ENCODE results near the gene BLCAP.
"Not testable (repeated sequence)": the region's sequence is repeated elsewhere in the genome, so short reads cannot be mapped to it uniquely, and the experiment has no call there.

Gene BLCAP

DNA sequence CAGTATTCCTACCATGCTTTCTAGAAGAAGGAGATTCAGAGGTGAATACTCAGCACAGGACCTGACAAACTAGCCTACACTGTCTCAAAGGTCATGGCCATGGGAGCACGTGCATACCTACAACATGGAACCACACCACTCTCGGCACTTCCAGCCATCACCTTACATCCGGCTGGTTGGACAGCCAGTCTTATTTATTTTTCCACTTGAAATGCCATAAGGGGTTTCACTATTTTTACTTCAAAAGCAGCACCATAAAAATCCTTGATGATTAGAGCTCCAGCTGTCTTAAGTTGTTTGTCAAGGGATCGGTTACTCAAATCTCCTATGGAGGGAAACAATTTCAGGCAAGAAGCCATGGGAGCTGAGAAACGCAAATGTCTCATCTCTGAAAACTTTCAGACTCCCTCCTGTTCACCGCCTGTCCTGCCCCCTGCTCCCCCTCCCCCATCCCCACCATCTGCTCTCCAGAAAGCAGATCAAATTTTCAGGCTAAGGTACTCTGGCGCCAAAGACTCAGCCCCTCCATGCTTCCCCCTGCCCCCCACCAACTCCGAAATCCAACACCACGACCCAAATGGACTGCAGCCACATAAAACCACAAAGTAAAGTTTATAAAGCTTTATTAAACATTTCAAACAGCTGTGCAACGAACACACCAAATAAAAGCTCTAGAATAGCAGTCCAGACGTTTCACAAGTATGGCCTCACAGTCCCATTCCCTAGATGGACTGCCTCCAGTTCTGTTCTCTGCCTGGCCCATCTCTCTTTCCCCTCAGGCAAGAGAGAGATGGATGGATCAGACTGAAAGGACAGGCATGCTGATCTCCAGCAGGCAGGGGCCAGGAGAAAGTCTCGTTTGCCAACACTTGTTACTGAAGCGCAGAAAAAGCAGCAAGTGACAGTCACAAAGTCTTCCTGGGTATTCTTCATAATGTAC lies 10.6 kb downstream of the BLCAP start:
- DNase-seq (ENCODE audit: low read depth in 2 of 2), result no peak

DNA sequence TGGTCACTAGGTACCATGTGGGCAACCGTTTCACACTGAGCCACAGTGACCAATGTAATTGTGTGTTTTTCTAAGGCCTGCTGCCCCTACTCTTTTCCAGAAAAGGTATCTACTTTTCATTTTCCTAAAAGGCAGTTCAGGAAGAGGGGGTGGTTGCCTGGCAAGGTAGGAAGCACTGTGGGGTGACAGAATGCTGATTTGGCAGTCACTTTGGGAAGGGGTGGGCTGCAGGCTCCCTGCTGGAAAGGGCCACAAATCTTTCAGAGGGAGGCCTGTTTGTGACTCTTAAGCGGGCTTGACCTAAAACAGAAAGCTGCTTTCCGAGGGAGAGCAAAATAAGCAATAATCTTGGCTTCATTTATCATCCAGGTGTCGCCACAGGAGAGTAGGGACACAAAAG lies 11.8 kb downstream of the BLCAP start:
- DNase-seq (ENCODE audit: low read depth in 2 of 2), result no peak

DNA sequence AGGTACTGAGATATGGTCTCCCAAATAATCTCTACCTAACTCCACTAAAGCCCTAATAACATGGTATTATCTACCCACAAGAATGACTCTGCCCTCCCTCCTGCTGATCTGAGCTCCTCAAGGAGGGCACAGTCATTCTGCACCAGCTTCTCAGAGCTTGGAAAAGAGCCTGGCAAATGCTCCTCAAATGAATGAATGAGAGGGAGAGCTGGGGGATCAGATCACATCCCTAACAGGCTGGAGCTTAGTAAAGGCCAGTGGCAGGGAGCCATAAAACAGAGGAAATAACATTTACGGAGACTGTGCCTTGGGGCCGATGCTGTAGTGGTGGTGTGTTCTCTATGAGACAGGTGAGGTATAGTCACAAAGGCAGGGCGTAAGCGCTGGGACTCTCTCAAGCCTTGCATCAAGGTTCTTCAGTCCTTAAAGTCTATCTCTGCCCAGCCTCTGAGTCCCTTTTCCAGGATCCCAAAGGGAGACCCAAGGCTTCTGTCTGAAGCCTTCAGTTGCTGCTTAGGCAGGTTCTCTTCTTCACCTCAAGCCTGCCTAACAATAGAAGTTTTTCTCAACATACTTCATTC lies 13.8 kb downstream of the BLCAP start:
- no peak for DNase-seq (ENCODE audit: low read depth in 2 of 2)

DNA sequence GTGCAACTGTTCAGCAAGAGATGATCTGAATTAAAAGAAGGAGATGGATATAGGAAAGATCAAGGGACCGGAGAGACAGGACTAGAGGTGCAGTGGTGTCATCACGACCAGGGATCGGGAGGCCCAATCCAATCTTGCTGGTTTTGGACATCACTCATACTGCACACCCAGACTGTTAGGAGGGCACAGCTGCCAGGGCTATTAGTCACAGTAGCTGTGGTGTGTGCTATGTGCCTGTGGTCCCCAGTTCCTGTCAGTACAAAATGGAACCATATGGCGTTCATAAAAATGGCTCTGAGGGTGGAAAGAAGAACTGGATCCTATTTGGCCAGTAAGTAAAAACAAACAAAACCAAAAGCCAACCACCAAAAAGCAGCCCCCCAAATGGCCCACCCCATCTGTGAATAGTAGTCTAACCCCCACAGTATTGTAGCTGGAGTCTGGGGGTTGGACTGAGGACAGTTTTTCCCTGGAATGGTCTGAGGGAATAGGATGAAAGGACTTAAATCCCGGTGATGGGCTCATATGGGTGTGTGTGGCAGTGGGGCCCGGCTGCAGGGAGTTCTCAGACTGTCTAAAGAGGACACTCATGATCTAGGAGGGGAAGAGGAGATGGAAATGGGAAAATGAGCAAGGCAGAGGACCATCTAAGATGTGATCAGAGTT lies 15.9 kb downstream of the BLCAP start:
- no peak for DNase-seq (ENCODE audit: low read depth in 2 of 2)

DNA sequence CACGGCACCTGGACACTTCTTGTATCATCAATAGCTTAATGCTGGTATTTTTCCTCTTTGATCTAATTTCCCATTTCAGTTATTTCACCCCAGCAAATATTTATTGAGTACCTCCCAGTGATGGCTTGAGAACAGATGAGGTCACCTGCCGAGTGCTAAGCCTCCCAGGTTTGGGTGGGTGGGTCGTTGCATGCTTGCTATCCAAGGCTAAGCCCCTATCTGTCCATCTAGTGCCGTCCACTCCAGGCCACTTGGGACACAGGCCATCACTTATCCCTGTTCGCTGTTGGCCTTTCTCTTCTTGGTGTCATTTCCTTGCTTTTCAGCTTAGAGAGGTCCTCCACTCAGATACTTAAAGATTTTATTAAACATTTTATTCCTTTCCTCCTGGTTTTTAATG lies 17.4 kb downstream of the BLCAP start:
- no peak for DNase-seq (ENCODE audit: low read depth in 2 of 2)

DNA sequence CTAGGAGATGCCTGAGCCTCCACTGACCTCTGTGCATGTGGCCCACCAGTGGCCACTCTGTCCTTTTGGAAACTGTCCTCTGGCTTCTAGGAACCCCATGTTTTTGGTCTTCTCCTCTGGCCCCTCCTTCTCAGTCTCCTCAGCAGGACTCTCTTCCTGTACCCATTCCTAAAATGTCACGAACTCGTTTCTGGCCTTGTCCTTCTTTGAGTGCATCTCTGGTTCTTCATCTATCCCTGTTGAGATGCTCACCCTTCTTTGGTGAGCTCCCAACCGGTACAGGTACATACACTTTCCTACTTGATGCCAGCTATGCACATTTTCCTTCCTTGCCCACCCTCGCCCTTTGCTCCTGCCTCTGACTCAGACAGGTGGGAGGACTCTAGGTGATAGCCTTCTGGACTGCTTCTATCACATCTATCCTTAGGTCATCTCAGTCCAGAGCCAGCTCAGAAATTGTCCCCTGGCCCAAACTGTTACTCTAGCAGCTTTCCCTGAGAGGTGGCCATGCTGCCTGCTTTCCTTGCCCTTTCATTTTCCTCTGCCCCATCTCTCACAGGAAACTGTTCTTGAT lies 21.4 kb downstream of the BLCAP start:
- DNase-seq (ENCODE audit: low read depth in 2 of 2), result no peak

DNA sequence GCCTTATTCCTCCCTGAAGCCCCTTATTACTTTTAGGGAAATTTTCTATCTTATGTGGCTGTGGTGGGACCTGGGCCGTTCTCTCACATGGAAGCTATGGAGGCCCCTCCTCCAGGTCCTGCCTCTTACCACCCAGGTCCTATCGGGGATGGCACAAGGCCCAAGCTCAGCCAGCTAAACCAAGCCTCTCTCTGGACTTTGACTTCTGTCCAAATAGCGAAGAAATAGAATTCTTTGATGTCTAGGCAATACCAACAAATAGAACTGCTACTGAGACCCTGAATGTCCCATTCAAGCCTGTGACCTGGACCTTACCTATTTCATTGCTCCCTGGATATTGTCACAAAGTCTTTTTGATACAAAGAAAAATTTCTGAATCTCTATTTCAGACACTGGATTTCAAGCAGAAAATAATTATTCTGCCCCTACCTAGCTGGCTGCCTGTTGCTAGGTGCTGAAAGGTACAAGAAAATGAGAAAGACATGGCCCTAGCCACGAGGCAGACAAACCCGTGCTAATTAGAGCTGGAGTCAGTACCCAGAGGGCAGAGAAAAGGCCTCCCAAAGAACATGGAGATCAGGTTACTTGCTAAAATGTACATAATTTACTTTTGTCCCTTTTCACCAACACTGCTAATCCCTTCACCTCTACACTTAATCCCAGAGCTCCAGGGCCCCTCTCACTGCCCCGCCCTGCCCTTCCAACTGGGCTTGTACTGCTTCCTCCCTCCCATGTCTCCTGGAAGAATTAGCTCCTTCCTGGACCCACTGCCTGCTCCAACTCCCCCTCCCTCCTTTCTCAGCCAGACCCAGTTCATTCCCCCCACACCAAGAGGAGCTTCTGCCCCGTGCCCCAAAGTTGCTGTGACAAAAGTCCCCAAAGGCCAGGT lies 22.2 kb downstream of the BLCAP start:
- no peak for DNase-seq (ENCODE audit: low read depth in 2 of 2)

DNA sequence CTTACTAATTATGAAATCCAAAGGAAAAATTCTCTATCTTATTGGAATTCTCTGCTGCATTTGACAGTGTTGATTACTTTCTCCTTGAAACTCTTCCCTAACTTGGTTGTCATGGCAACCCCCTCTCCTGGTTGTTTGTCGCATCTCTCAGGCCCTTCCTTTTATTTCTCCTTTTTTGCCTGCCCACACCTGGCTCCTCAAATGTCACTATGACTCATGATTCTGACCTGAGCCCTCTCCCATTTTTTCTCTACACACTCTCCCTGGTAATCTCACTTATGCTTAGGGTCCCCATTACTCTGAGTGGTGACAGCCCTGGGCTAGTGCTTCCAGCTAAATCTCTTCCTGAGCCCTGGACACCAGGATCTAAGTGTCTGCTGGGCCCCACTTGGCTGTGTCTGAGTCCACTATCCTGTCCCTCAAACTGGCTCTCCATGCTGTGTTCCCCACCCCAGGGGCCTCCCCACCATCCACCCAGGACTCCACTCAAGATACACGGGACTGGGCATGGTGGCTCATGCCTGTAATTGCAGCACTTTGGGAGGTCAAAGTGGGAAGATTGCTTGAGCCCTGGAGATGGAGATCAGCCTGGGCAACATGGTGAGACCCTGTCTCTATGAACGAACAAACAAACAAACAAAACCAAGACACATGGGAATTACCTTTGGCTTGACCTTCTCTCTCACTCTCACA lies 23.1 kb downstream of the BLCAP start:
- DNase-seq (ENCODE audit: low read depth in 2 of 2), result no peak

DNA sequence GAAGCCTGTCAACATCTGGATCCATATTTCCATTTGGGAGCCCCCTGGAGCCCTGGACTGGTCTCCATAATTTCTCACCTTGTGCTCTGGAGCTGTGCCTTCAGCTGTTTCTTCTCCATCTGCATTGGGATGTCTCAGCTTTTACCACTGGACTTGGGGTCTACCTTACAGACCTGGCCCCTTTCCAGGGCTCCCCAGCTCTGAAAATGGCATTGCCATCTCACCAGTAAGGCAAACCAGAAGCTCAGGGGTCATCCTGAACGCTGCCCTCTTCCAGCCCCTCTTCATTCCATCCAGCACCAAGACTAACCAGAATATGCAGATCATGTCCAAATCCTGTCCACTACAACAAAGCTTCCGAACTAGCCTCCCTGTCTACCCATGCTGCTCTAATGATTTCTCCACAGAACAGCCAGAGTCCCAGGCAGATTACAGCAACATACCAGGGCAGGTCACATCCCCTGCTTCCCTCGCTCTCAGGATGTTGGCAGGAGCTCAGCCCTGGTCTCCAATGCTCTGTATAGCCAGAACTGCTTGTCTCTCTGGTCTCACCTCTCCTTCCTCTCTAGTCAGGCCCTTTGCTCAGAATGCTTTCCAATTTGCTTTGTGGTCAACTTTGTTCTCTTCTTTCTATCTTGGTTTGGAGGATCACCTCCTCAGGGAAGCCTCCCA lies 24.3 kb downstream of the BLCAP start:
- no peak for DNase-seq (ENCODE audit: low read depth in 2 of 2)

DNA sequence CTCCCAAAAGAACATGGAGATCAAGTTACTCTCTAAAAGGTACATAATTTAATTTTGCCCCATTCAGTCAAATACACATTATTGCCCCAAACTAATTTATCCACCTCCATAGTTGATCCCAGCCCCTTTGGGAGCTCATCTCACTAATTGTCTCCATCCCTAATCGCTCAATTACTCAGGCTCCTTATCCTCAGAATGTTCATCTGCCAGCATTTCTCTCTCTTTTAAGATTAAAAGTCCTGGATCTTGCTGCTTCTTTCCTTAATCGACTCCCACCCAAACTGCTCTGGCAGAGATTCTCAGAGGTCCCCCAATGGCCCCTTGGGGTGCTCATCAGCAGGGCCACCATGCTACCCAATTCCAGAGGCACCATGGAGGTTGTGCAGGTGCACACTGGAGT lies 25.0 kb downstream of the BLCAP start:
- no peak for DNase-seq (ENCODE audit: low read depth in 2 of 2)

DNA sequence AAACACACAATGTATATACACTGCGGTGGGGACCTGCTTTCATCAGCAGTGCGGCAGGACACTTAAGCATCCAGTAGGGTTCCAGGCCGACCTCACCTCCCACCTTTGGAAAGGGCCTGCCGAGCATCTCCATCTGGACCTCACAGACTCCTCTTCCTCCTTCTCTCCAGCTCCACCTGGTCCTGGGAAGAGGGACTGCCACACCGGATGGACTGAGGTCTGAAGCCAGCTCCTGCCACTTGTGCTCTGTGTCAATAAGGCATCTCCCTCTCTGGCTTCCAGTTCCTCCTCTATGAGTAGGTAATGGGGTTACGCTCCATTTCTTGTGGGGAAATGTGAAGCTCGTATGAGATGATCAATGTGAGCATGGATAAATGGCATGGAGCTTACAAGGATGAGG lies 25.7 kb downstream of the BLCAP start:
- no peak for DNase-seq (ENCODE audit: low read depth in 2 of 2)

DNA sequence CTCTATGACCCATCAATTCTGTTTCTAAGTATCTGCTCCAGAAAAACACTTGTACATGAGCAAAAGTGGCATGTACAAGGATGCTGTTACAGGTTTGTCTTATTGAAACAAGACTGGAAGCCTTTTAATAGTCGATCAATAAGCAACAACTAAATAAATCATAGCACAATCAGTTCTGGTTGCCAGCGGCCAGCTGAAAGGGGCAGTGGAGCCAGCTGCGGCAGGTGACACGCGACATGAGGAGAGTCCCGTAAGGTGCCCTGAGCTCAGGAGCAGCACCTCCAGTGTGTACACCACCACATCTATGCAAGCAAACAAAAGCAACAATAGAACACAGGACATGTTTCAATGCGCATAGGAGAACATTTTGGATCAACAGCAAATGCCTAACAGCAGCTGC lies 27.4 kb downstream of the BLCAP start:
- no peak for DNase-seq (ENCODE audit: low read depth in 2 of 2)

DNA sequence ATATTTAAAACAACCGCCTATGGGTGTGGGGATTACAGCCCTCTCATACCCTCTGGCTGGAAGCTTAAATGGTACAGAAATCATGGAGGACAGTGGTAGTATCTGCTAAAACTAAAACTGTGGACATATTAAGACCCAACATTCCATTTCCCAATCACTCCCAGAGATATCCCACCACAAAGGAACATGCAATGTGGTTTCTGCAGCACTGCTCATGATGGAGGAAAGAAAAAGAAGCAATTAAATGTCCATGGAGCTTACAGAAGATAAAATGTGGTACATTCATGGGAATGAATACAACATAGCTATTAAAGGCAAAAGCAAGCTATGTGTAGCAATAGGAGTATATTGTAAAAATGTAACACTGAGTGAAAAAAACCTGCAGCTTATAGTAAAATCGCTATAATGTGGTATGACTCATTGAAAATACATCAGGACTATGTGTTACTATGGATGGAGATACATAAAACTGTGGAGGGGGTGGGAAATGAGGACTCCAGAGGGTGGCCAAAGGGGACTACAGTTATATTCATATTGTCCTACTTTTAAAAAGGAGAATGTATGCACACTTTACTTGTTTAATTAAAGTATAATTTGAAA lies 29.5 kb downstream of the BLCAP start:
- DNase-seq (ENCODE audit: low read depth in 2 of 2), result no peak

DNA sequence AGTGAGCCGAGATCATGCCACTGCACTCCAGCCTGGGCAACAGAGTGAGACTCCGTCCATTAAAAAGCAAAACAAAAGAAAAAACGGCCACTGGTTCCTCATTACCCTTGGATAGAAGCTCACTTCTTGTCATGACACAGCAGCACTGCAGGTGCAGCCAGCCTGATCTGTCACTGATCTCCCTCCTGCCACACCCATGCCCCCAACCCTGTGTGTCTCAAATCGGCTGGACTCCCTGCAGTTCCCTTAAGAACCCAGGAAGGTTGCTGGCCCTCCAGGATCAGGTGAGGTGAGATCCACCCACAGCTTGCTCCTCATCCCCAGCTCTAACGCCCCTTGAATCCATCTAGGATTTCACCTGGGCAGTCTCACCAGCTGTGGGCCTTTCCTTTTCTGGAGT lies 32.9 kb downstream of the BLCAP start:
- DNase-seq (ENCODE audit: low read depth in 2 of 2), result no peak

DNA sequence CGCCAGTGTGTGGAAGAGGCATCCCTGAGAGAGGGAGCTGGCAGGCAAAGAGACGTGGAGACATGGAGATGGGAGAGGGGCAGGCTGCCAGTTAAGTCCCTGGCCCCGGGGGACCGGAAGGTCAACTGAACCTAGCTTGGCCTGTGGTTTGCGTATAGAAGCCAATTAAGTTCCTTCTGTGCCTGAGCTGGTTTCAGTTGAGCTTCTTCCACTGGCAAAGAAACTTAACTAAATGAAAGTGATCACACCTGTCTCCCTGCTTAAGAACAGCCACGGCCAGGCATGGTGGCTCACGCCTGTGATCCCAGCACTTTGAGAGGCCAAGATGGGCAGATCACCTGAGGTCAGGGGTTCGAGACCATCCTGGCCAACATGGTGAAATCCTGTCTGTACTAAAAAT lies 33.4 kb downstream of the BLCAP start:
- no peak for DNase-seq (ENCODE audit: low read depth in 2 of 2)

DNA sequence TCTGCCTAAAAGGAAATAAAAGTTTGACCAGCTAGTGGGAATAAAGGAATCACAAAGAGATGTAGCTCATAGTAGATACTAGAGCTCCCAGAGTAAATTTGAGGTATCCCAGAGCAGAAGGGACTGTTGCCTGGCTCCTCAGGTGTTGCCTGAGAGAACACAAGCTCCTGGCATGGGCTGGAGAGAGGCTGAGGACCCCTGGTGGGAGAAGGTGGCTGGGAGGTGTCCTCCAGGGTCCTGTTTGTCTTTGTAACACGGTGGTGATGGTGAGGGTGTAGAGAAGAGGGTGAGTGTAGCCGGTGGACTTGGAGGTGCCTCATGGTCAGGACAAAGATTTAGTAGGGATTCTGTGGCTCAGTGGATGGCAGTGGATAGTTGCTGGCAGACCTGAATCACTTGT lies 34.7 kb downstream of the BLCAP start:
- DNase-seq (ENCODE audit: low read depth in 2 of 2), result no peak

DNA sequence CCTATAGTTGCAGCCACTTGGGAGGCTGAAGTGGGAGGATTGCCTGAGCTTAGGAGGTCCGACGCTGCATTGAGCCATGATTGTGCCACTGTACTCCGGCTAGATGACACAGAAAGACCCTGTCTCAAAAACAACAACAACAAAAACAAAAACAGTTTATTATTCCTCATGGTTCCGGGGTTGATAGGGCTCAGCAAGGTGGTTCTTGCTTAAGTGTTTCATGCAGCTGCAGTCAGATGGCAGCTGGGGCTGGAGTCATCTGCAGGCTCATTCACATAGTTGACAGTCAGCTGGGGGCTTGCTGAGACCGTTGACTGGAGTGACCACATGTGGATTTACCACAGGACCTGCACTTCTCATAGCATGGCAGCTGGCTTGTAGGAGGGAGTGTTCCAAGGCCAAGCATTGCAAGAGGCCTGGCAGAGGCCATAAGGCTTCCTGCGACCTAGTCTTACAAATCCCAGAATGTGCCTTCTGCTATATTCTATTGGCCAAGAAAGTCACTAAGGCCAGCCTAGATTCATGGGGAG lies 35.5 kb downstream of the BLCAP start:
- no peak for DNase-seq (ENCODE audit: low read depth in 2 of 2)

DNA sequence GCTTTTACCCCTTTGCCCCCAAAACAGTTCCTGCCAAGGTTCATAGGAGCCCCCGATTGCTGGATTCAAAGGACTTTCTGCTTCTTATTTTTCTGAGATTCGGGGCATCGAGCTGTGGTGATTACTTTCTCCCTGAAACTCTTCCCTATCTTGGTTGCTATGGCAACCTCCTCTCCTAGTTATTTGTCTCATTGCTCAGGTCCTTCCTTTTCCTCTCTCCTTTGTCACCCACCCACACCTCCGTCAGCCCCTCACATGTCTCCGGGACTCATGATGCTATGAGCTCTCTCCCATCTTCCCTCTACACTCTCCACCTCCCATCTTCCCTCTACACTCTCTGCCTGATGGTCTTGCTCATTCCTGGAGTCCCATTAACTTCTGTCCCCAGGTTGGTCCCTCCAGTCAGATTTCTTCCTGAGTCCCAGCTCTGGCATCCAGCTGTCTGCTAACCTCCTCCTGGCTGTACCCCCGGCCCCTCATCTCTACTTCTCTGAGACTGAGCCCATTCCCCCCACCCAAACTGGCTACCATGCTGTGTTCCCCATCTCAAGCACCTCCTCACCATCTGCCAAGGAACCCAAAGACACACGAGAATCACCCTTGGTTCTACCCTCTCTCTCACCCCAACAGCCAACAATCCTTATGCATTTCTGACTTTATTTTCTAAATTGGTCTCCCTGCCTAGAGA lies 36.9 kb downstream of the BLCAP start:
- no peak for DNase-seq (ENCODE audit: low read depth in 2 of 2)

DNA sequence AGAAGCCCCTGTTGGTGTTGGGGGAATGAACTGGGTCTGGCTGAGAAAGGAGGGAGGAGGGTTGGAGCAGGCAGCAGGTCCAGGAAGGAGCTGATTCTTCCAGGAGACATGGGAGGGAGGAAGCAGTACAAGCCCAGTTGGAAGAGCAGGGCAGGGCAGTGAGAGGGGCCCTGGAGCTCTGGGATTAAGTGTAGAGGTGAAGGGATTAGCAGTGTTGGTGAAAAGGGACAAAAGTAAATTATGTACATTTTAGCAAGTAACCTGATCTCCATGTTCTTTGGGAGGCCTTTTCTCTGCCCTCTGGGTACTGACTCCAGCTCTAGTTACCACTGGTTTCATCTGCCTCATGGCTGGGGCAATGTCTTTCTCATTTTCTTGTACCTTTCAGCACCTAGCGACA lies 41.5 kb downstream of the BLCAP start:
- not testable (repeated sequence) for DNase-seq (ENCODE audit: low read depth in 2 of 2)

Measured in stimulated activated CD4-positive, alpha-beta T cell treated with anti-CD3 and anti-CD28 coated beads, Interleukin-15, amount 100 ng/mL, for 48 hours (primary cell).